CD14-positive monocyte (primary cell): Measurements from ENCODE around the gene DGKH. TPM values are rescaled to one million over a fixed set of nuclear protein-coding genes. Genes with fewer than 3 reads are reported as not detected.

ENCODE experiments used
- DNase-seq, 3 donors: peaks; one replicate each; pipeline ENCODE4 v3.0.0-alpha.2; 2011 to 2022
- H2AFZ ChIP-seq: 2 replicates; pipeline ENCODE4 v1.6.0; 2012; ENCODE audit warnings: mild to moderate bottlenecking, low read depth, low read length, inconsistent platforms; ENCODE audit not compliant: insufficient read depth, poor library complexity, severe bottlenecking
- H3K27ac ChIP-seq, 2 donors: 1 replicate in 1 of 2; 2 replicates in 1 of 2; pipeline ENCODE4 v1.5.1; 2012 to 2013; ENCODE audit warnings: low read length in 2 of 2, control low read depth in 1 of 2, inconsistent platforms in 1 of 2, low read depth in 1 of 2, mild to moderate bottlenecking in 1 of 2
- H3K27me3 ChIP-seq, 2 donors: one replicate each; pipeline versions ENCODE4 v1.6.0 to v1.6.1; 2011 to 2013; ENCODE audit warnings: low read length in 2 of 2; ENCODE audit not compliant: control insufficient read depth in 2 of 2, insufficient read depth in 2 of 2
- H3K36me3 ChIP-seq, 2 donors: replicated peaks in 1 of 2; 1 replicate in 1 of 2; 2 replicates in 1 of 2; pipeline versions ENCODE4 v1.5.1 to v1.6.1; 2012 to 2013; ENCODE audit warnings: low read length in 2 of 2, control low read depth in 1 of 2, inconsistent platforms in 1 of 2, mild to moderate bottlenecking in 1 of 2; ENCODE audit not compliant: insufficient read depth in 2 of 2, control insufficient read depth in 1 of 2
- H3K4me1 ChIP-seq, 2 donors: 1 replicate in 1 of 2; 2 replicates in 1 of 2; pipeline versions ENCODE4 v1.5.1 to v1.6.1; 2012 to 2013; ENCODE audit warnings: low read length in 2 of 2, control low read depth in 1 of 2, inconsistent platforms in 1 of 2, mild to moderate bottlenecking in 1 of 2, moderate library complexity in 1 of 2; ENCODE audit not compliant: insufficient read depth in 2 of 2, control insufficient read depth in 1 of 2
- H3K4me2 ChIP-seq: replicated peaks from 2 replicates; pipeline ENCODE3; 2012; ENCODE audit warnings: low read length, moderate library complexity, mild to moderate bottlenecking; ENCODE audit not compliant: poor library complexity, severe bottlenecking; ENCODE audit errors: extremely low read depth
- H3K4me3 ChIP-seq, 3 experiments: fragments of 200-600 bp in 1 of 3; sonication (generic) in 1 of 3; replicated peaks in 1 of 3; 1 replicate in 2 of 3; 2 replicates in 1 of 3; pipeline ENCODE4 v1.5.1; 2011 to 2013; ENCODE audit warnings: low read length in 3 of 3, mild to moderate bottlenecking in 3 of 3, control low read depth in 2 of 3, low read depth in 2 of 3, inconsistent platforms in 1 of 3, moderate library complexity in 1 of 3
- H3K79me2 ChIP-seq: 2 replicates; pipeline ENCODE4 v1.6.0; 2012; ENCODE audit warnings: mild to moderate bottlenecking, control low read depth, inconsistent platforms, low read length, moderate library complexity; ENCODE audit not compliant: insufficient read depth
- H3K9ac ChIP-seq: 2 replicates; pipeline ENCODE4 v1.6.0; 2017; ENCODE audit warnings: low read length, mild to moderate bottlenecking; ENCODE audit not compliant: insufficient read depth, poor library complexity, severe bottlenecking
- H3K9me3 ChIP-seq, 2 donors: replicated peaks in 1 of 2; 1 replicate in 1 of 2; 2 replicates in 1 of 2; pipeline versions ENCODE4 v1.5.1 to v1.6.1; 2012 to 2013; ENCODE audit warnings: low read length in 2 of 2, control low read depth in 1 of 2; ENCODE audit not compliant: control insufficient read depth in 1 of 2, insufficient read depth in 1 of 2
- H4K20me1 ChIP-seq: 2 replicates; pipeline ENCODE4 v1.6.0; 2012; ENCODE audit warnings: mild to moderate bottlenecking, low read length, control low read depth, moderate library complexity; ENCODE audit not compliant: insufficient read depth
- H3K27ac Mint-ChIP-seq, 7 donors: one replicate each; pipeline ENCODE4 v1.8.0; 2020; ENCODE audit warnings: mild to moderate bottlenecking in 7 of 7, mixed read lengths in 7 of 7, moderate library complexity in 6 of 7, inconsistent platforms in 2 of 7
- H3K27me3 Mint-ChIP-seq, 3 donors: one replicate each; pipeline ENCODE4 v1.8.0; 2021 to 2022; ENCODE audit warnings: low read depth in 3 of 3, mild to moderate bottlenecking in 3 of 3, mixed read lengths in 3 of 3, moderate library complexity in 3 of 3, inconsistent platforms in 1 of 3
- H3K36me3 Mint-ChIP-seq, 2 donors: one replicate each; pipeline ENCODE4 v1.8.0; 2020; ENCODE audit warnings: mixed read lengths in 2 of 2, inconsistent platforms in 1 of 2, mild to moderate bottlenecking in 1 of 2
- H3K4me1 Mint-ChIP-seq: one replicate; pipeline ENCODE4 v1.8.0; 2020; ENCODE audit warnings: mild to moderate bottlenecking, mixed read lengths
- H3K4me3 Mint-ChIP-seq, 2 donors: one replicate each; pipeline ENCODE4 v1.8.0; 2020; ENCODE audit warnings: mild to moderate bottlenecking in 2 of 2, mixed read lengths in 2 of 2, moderate library complexity in 1 of 2
- H3K9me3 Mint-ChIP-seq, 7 donors: one replicate each; pipeline ENCODE4 v1.8.0; 2020 to 2022; ENCODE audit warnings: mixed read lengths in 7 of 7, mild to moderate bottlenecking in 6 of 7, moderate library complexity in 6 of 7, inconsistent platforms in 2 of 7
- WGBS: methylation state at CpG from one replicate; pipeline ENCODE4 v1.1.5; 2013; ENCODE audit warnings: missing lambda C conversion rate; ENCODE audit not compliant: insufficient coverage; 5-methylcytosine and 5-hydroxymethylcytosine counted together
- intact Hi-C, 2 donors: fragments of 100-400 bp; cut with micrococcal nuclease; formaldehyde crosslinking; loops; one replicate each; pipeline versions ENCODE4 v1.15.0 to v1.15.1; 2023
- polyA plus RNA-seq, 3 donors: library from polyadenylated mRNA; depleted of rRNA in 1 of 3; unstranded in 2 of 3; stranded (reverse) in 1 of 3; fragments of 300-500 nt in 2 of 3; fragments of >200 nt in 1 of 3; fragmentation: Illumina TruSeq in 2 of 3; gene quantifications; 1 replicate in 2 of 3; 2 replicates in 1 of 3; pipeline ENCODE4 v1.2.3, GENCODE V29; 2012 to 2021
- TF ChIP-seq, protein P1 (sequence below): fragments of 200-600 bp; IDR thresholded peaks from one replicate; pipeline ENCODE4 v1.8.0; 2022; ENCODE audit warnings: antibody characterized with exemption, mild to moderate bottlenecking

DGKH gene
- polyA plus RNA-seq, 3 donors = 0.10 to 0.79 (median 0.15) TPM

DNA sequence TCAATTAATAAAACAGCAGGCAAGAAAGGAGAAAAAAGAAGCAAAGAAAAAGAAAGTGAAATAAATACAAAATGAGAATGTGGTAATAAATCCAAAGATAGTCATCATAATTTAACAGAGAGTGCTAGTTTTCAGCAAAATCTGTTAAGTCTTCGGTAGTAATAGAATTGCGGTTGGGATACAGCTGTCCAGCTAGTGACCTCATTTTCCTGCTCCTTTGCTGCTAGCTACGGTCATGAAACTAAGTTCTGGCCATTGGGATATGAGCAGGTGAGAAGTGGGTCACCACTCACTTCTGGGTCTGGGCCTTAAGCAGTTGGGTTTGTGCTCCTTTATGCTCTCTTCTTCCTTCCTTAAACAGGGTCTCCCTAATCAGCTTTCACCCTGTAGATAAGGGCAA lies 11.7 kb upstream of the DGKH start:
- no peak overlapping the region for H3K4me3 ChIP-seq
- H3K27ac ChIP-seq = no peak overlapping the region
- Mint-ChIP-seq H3K27ac (no peak overlapping the region), H3K9me3 (peaks cover 4 to 18% (median 10%) of the 10 kb centered on the region in 7 donors), H3K27me3 (peaks cover 19 to 36% (median 20%) of the 10 kb centered on the region in 3 donors), H3K4me1 (peaks cover 14% of the 10 kb centered on the region), H3K4me3 (no peak overlapping the region), H3K36me3 (peaks cover 6 to 7% of the 10 kb centered on the region in 2 donors)
- TF ChIP-seq, protein P1, sequence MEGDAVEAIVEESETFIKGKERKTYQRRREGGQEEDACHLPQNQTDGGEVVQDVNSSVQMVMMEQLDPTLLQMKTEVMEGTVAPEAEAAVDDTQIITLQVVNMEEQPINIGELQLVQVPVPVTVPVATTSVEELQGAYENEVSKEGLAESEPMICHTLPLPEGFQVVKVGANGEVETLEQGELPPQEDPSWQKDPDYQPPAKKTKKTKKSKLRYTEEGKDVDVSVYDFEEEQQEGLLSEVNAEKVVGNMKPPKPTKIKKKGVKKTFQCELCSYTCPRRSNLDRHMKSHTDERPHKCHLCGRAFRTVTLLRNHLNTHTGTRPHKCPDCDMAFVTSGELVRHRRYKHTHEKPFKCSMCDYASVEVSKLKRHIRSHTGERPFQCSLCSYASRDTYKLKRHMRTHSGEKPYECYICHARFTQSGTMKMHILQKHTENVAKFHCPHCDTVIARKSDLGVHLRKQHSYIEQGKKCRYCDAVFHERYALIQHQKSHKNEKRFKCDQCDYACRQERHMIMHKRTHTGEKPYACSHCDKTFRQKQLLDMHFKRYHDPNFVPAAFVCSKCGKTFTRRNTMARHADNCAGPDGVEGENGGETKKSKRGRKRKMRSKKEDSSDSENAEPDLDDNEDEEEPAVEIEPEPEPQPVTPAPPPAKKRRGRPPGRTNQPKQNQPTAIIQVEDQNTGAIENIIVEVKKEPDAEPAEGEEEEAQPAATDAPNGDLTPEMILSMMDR = no peak
- H3K79me2 ChIP-seq = no peaks in the 10 kb centered on the region
- no peak overlapping the region for H2AFZ ChIP-seq
- DNase-seq = no peak
- no peaks in the 10 kb centered on the region for H3K36me3 ChIP-seq
- peaks cover 6 to 31% of the 10 kb centered on the region in 2 donors for H3K27me3 ChIP-seq
- H3K4me1 ChIP-seq = peaks cover 18 to 20% of the 10 kb centered on the region in 2 donors
- no peak overlapping the region for H3K4me2 ChIP-seq
- H3K9ac ChIP-seq = no peak overlapping the region
- WGBS = 100% methylated on average over 3 of the region's 3 CpGs
- intact Hi-C loops = no loop called here
- H3K9me3 ChIP-seq = peaks cover 4 to 7% of the 10 kb centered on the region in 2 donors
- H4K20me1 ChIP-seq = no peaks in the 10 kb centered on the region

- H3K27ac Mint-ChIP-seq = no peak overlapping the region
- peak overlapping the region; percentile 90 for H3K4me3 Mint-ChIP-seq
- peaks cover 4 to 14% (median 10%) of the 10 kb centered on the region in 7 donors for H3K9me3 Mint-ChIP-seq
- Histone ChIP-seq H3K9me3 (peaks cover 3 to 4% of the 10 kb centered on the region in 2 donors), H3K4me2 (peak overlapping the region; percentile 98), H4K20me1 (no peaks in the 10 kb centered on the region), H3K36me3 (no peaks in the 10 kb centered on the region), H3K9ac (no peak overlapping the region), H3K27me3 (peaks cover 17 to 50% of the 10 kb centered on the region in 2 donors), H2AFZ (peak overlapping the region; percentile 90), H3K4me3 (peak overlapping the region in 1 of 3 experiments; percentile 92), H3K4me1 (peaks cover 20 to 22% of the 10 kb centered on the region in 2 donors), H3K27ac (no peak overlapping the region), H3K79me2 (no peaks in the 10 kb centered on the region)
- peaks cover 18% of the 10 kb centered on the region for H3K4me1 Mint-ChIP-seq
- WGBS = 90% methylated on average over 17 of the region's 19 CpGs
- intact Hi-C loops = no loop called here
- H3K27me3 Mint-ChIP-seq = peaks cover 31 to 51% (median 33%) of the 10 kb centered on the region in 3 donors
- DNase-seq = no peak
- TF ChIP-seq, protein P1 = no peak
- H3K36me3 Mint-ChIP-seq = peaks cover 6 to 8% of the 10 kb centered on the region in 2 donors
These were observed 9.6 kb upstream of the DGKH start for GRCh38 chr13:42038661-42039456.
